KMS-11 (cell line): Measurements from ENCODE around the gene SPIN2B.
"Not testable (repeated sequence)": the region's sequence is repeated elsewhere in the genome, so short reads cannot be mapped to it uniquely, and the experiment has no call there.

Experiments used
- H2AFZ ChIP-seq: fragments of 200-600 bp; sonication (generic); 2 replicates; pipeline ENCODE4 v1.6.1; 2016; ENCODE audit warnings: antibody characterized with exemption, mixed run types, low read depth
- H3K27ac ChIP-seq: fragments of 200-600 bp; sonication (generic); 2 replicates; pipeline ENCODE4 v1.6.1; 2016; ENCODE audit warnings: mild to moderate bottlenecking, mixed run types
- H3K27me3 ChIP-seq: fragments of 200-600 bp; sonication (generic); 2 replicates; pipeline ENCODE4 v1.6.1; 2017; ENCODE audit warnings: mild to moderate bottlenecking, low read depth, mixed run types, moderate library complexity; ENCODE audit not compliant: insufficient read depth
- H3K36me3 ChIP-seq: fragments of 200-600 bp; sonication (generic); 2 replicates; pipeline ENCODE4 v1.6.1; 2017; ENCODE audit warnings: mild to moderate bottlenecking, mixed run types; ENCODE audit not compliant: insufficient read depth
- H3K4me1 ChIP-seq: fragments of 200-600 bp; sonication (generic); 2 replicates; pipeline ENCODE4 v1.6.1; 2016; ENCODE audit warnings: mild to moderate bottlenecking, low read depth, mixed run types; ENCODE audit not compliant: poor library complexity, severe bottlenecking
- H3K4me2 ChIP-seq: fragments of 200-600 bp; sonication (generic); 2 replicates; pipeline ENCODE4 v1.7.0; 2016; ENCODE audit warnings: mild to moderate bottlenecking, mixed run types
- H3K4me3 ChIP-seq: fragments of 200-600 bp; sonication (generic); IDR thresholded peaks from 2 replicates; pipeline ENCODE4 v1.6.1; 2017; ENCODE audit warnings: low read depth, low read length, mixed read lengths; ENCODE audit not compliant: insufficient read depth
- H3K79me2 ChIP-seq: fragments of 200-600 bp; sonication (generic); 2 replicates; pipeline ENCODE4 v1.6.1; 2016; ENCODE audit warnings: low read depth, mixed run types; ENCODE audit not compliant: insufficient read depth
- H3K9ac ChIP-seq: fragments of 200-600 bp; sonication (generic); 2 replicates; pipeline ENCODE4 v1.6.1; 2016; ENCODE audit warnings: mild to moderate bottlenecking, mixed run types
- H4K20me1 ChIP-seq: fragments of 200-600 bp; sonication (generic); 2 replicates; pipeline ENCODE4 v1.6.1; 2016; ENCODE audit warnings: mild to moderate bottlenecking, mixed run types; ENCODE audit not compliant: insufficient read depth
- CTCF ChIP-seq: fragments of 200-600 bp; sonication (generic); conservative IDR thresholded peaks from 2 replicates; pipeline ENCODE4 v1.6.1; 2017; ENCODE audit warnings: low read depth, mild to moderate bottlenecking, antibody characterized with exemption, low read length, moderate library complexity, mixed read lengths

Gene SPIN2B

GRCh38 chrX:57137501-57137900 is 16.2 kb upstream of the SPIN2B start:
- Histone ChIP-seq H2AFZ (no peak overlapping the region), H3K4me1 (no peaks in the 10 kb centered on the region), H3K27me3 (no peaks in the 10 kb centered on the region), H3K36me3 (no peaks in the 10 kb centered on the region), H3K4me2 (no peak overlapping the region), H3K9ac (no peak overlapping the region), H3K4me3 (no peak overlapping the region), H3K79me2 (no peaks in the 10 kb centered on the region), H3K27ac (no peak overlapping the region), H4K20me1 (no peaks in the 10 kb centered on the region)
- no peak for TF ChIP-seq CTCF

- H4K20me1 ChIP-seq, H3K4me2 ChIP-seq, H3K9ac ChIP-seq, H3K79me2 ChIP-seq, H3K27ac ChIP-seq, H3K27me3 ChIP-seq, H3K4me1 ChIP-seq, H3K4me3 ChIP-seq, H2AFZ ChIP-seq, H3K36me3 ChIP-seq: not testable (repeated sequence)
These were observed 15.7 kb upstream of the SPIN2B start, which contains the start of gene SPIN2A for GRCh38 chrX:57137073-57137472. Gene SPIN2A (minus strand): TSS chrX:57137397. CDS start chrX:57136597, 800 bp downstream.

- not testable (repeated sequence) for H3K36me3 ChIP-seq, H3K4me2 ChIP-seq, H3K4me3 ChIP-seq, H3K27ac ChIP-seq, H3K9ac ChIP-seq, H2AFZ ChIP-seq, H3K4me1 ChIP-seq, H3K27me3 ChIP-seq, H4K20me1 ChIP-seq, H3K79me2 ChIP-seq
These were observed 15.2 kb upstream of the SPIN2B start for GRCh38 chrX:57136589-57136988.

GRCh38 chrX:57135287-57135686 is 13.9 kb upstream of the SPIN2B start:
- Histone ChIP-seq H3K4me1 (no peaks in the 10 kb centered on the region), H3K27me3 (no peaks in the 10 kb centered on the region), H3K9ac (no peak overlapping the region), H2AFZ (no peak overlapping the region), H3K27ac (no peak overlapping the region), H3K4me2 (no peak overlapping the region), H3K36me3 (no peaks in the 10 kb centered on the region), H3K4me3 (no peak overlapping the region), H4K20me1 (no peaks in the 10 kb centered on the region), H3K79me2 (no peaks in the 10 kb centered on the region)
- TF ChIP-seq CTCF: no peak

GRCh38 chrX:57134702-57135101 is 13.4 kb upstream of the SPIN2B start:
- H3K4me3 ChIP-seq: no peak overlapping the region
- H3K36me3 ChIP-seq: no peaks in the 10 kb centered on the region
- TF ChIP-seq CTCF: no peak
- H3K27ac ChIP-seq: no peak overlapping the region
- no peaks in the 10 kb centered on the region for H3K4me1 ChIP-seq
- H3K79me2 ChIP-seq: no peaks in the 10 kb centered on the region
- H4K20me1 ChIP-seq: no peaks in the 10 kb centered on the region
- H3K9ac ChIP-seq: no peak overlapping the region
- no peak overlapping the region for H3K4me2 ChIP-seq
- H2AFZ ChIP-seq: no peak overlapping the region
- no peaks in the 10 kb centered on the region for H3K27me3 ChIP-seq
